ENCODE measurements around the gene CD79A. TPM values are rescaled to one million over a fixed set of nuclear protein-coding genes. Genes with fewer than 3 reads are reported as not detected.

Gene CD79A
- polyA plus RNA-seq, 3 donors = 1.9 to 2.7 (median 2.1) TPM

DNA sequence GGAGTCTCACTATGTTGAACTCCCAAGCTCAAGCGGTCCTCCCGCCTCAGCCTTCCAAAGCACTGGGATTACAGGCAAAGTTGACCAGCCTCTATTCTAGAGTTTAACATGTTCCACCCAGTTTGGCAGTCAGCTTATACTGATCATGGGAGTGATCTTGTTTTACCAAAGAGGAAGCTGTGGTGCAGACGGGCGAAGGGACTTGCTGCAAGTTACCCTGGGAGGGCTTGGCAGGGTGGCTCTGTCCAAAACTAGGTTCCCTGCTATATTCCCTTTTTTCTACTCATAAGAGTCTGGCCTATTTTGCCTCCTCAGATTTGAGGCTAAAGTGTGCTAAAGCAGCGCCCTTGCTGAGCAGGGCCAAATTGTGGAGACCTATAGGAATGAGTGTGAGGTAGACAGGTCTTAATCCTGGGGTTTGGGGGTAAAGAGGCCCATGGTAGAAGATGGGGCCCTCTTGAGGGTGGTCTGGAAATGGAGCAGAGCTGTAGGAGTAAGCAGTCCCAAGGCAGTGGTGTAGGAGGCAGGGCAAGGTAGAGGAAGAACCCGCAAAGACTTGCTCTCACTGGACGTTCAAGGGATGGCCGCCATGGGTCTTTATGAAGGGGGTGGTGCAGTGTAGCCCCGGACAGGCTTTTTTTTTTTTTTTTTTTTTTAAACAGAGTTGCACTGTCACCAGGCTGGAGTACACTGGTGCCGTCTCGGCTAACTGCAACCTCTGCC, 13.7 kb upstream of the CD79A start:
- Histone ChIP-seq H3K4me3 (replicated peaks in 1 of 3; ENCODE audit: low read depth in 2 of 3, low read length in 3 of 3) (peak overlapping the region in 1 of 3 experiments; percentile 19), H3K4me2 (replicated peaks; ENCODE audit: extremely low read depth, low read length, poor library complexity, severe bottlenecking) (peak overlapping the region; percentile 33), H3K27ac (ENCODE audit: low read depth in 1 of 2, low read length in 2 of 2) (peak overlapping the region in 1 of 2 donors; percentile 90), H3K36me3 (replicated peaks in 1 of 2; ENCODE audit: control insufficient read depth in 1 of 2, insufficient read depth in 2 of 2, low read length in 2 of 2) (peaks cover 49 to 68% of the 10 kb centered on the region in 2 donors), H2AFZ (ENCODE audit: insufficient read depth, low read depth, low read length, poor library complexity, severe bottlenecking) (no peak overlapping the region), H3K9ac (ENCODE audit: insufficient read depth, low read length, poor library complexity, severe bottlenecking) (peak overlapping the region; percentile 36), H3K79me2 (ENCODE audit: insufficient read depth, low read length) (peaks cover 84% of the 10 kb centered on the region), H3K9me3 (replicated peaks in 1 of 2; ENCODE audit: control insufficient read depth in 1 of 2, insufficient read depth in 1 of 2, low read length in 2 of 2) (no peaks in the 10 kb centered on the region), H3K4me1 (ENCODE audit: control insufficient read depth in 1 of 2, insufficient read depth in 2 of 2, low read length in 2 of 2) (peaks cover 39 to 43% of the 10 kb centered on the region in 2 donors), H4K20me1 (ENCODE audit: insufficient read depth, low read length) (peaks cover 77% of the 10 kb centered on the region), H3K27me3 (ENCODE audit: control insufficient read depth in 2 of 2, insufficient read depth in 2 of 2, low read length in 2 of 2) (no peaks in the 10 kb centered on the region)
- peaks cover 44 to 65% of the 10 kb centered on the region in 2 donors for H3K36me3 Mint-ChIP-seq
- WGBS (ENCODE audit: insufficient coverage) = 61% methylated on average over 9 of the region's 11 CpGs
- H3K9me3 Mint-ChIP-seq = no peaks in the 10 kb centered on the region
- peaks cover 58% of the 10 kb centered on the region for H3K4me1 Mint-ChIP-seq
- H3K4me3 Mint-ChIP-seq = peak overlapping the region; percentile 34 to 42
- intact Hi-C loops (cut with micrococcal nuclease) = loop anchor here (5.0 kb wide), 1 partner anchor 94 kb away; the partner anchor contains the start of gene RABAC1 (in 2 of the 2)
- TF ChIP-seq, protein P1, sequence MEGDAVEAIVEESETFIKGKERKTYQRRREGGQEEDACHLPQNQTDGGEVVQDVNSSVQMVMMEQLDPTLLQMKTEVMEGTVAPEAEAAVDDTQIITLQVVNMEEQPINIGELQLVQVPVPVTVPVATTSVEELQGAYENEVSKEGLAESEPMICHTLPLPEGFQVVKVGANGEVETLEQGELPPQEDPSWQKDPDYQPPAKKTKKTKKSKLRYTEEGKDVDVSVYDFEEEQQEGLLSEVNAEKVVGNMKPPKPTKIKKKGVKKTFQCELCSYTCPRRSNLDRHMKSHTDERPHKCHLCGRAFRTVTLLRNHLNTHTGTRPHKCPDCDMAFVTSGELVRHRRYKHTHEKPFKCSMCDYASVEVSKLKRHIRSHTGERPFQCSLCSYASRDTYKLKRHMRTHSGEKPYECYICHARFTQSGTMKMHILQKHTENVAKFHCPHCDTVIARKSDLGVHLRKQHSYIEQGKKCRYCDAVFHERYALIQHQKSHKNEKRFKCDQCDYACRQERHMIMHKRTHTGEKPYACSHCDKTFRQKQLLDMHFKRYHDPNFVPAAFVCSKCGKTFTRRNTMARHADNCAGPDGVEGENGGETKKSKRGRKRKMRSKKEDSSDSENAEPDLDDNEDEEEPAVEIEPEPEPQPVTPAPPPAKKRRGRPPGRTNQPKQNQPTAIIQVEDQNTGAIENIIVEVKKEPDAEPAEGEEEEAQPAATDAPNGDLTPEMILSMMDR (IDR thresholded peaks at IDR 0.05) = no peak
- peak overlapping the region in 5 of 7 donors; percentile 25 to 68 (median 52) for H3K27ac Mint-ChIP-seq
- no peaks in the 10 kb centered on the region for H3K27me3 Mint-ChIP-seq (ENCODE audit: low read depth in 3 of 3)
- DNase-seq = no peak

DNA sequence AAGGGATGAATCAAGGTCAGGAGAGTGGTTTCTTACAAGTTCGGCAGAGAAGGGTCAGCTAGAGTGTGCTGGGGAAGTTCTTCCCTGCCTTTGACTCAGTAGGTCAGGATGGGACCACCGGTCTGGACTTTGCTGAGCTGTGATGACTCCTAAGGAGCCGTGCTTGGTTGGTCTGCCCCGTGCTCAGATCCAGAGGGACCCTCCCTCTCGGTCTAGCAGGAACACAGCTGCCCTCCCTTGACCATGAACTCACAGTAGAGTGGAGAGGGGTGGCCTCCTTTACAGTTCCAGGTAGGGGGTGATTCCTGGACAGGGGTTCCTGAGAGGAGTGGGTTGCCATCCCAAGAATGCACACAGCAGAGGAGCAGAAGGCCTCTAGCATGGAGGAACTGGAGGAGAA, 12.7 kb upstream of the CD79A start:
- H3K27ac ChIP-seq (ENCODE audit: low read depth in 1 of 2, low read length in 2 of 2) = peak overlapping the region in 1 of 2 donors; percentile 34
- H3K27ac Mint-ChIP-seq = peak overlapping the region in 3 of 7 donors; percentile 30 to 63 (median 31)
- intact Hi-C loops (cut with micrococcal nuclease) = loop anchor here (5.0 kb wide), 1 partner anchor 93 kb away; the partner anchor contains the start of gene RABAC1 (in 2 of the 2)

More for the DNA sequence above, 12.7 kb upstream of the CD79A start:
- Mint-ChIP-seq H3K36me3 (peaks cover 51 to 75% of the 10 kb centered on the region in 2 donors), H3K4me3 (no peak overlapping the region), H3K4me1 (peaks cover 57% of the 10 kb centered on the region), H3K9me3 (no peaks in the 10 kb centered on the region), H3K27me3 (ENCODE audit: low read depth in 3 of 3) (no peaks in the 10 kb centered on the region)
- H2AFZ ChIP-seq (ENCODE audit: insufficient read depth, low read depth, low read length, poor library complexity, severe bottlenecking) = no peak overlapping the region
- H3K9ac ChIP-seq (ENCODE audit: insufficient read depth, low read length, poor library complexity, severe bottlenecking) = no peak overlapping the region
- peaks cover 90% of the 10 kb centered on the region for H3K79me2 ChIP-seq (ENCODE audit: insufficient read depth, low read length)
- TF ChIP-seq, protein P1 (IDR thresholded peaks at IDR 0.05) = no peak
- peaks cover 38 to 39% of the 10 kb centered on the region in 2 donors for H3K4me1 ChIP-seq (ENCODE audit: control insufficient read depth in 1 of 2, insufficient read depth in 2 of 2, low read length in 2 of 2)
- WGBS (ENCODE audit: insufficient coverage) = 100% methylated on average over 4 of the region's 5 CpGs
- H3K4me3 ChIP-seq (replicated peaks in 1 of 3; ENCODE audit: low read depth in 2 of 3, low read length in 3 of 3) = no peak overlapping the region
- no peaks in the 10 kb centered on the region for H3K27me3 ChIP-seq (ENCODE audit: control insufficient read depth in 2 of 2, insufficient read depth in 2 of 2, low read length in 2 of 2)
- no peaks in the 10 kb centered on the region for H3K9me3 ChIP-seq (replicated peaks in 1 of 2; ENCODE audit: control insufficient read depth in 1 of 2, insufficient read depth in 1 of 2, low read length in 2 of 2)
- no peak for DNase-seq
- peaks cover 87% of the 10 kb centered on the region for H4K20me1 ChIP-seq (ENCODE audit: insufficient read depth, low read length)
- peaks cover 59 to 79% of the 10 kb centered on the region in 2 donors for H3K36me3 ChIP-seq (replicated peaks in 1 of 2; ENCODE audit: control insufficient read depth in 1 of 2, insufficient read depth in 2 of 2, low read length in 2 of 2)
- H3K4me2 ChIP-seq (replicated peaks; ENCODE audit: extremely low read depth, low read length, poor library complexity, severe bottlenecking) = no peak overlapping the region

Data from CD14-positive monocyte (primary cell).